ENCODE measurements around the gene KCNQ1.

KCNQ1 gene

GRCh38 chr11:2549876-2550605 lies 105.2 kb downstream of the KCNQ1 start:
- no peak for DNase-seq (ENCODE audit: low read depth in 2 of 2)

- no peak for DNase-seq (ENCODE audit: low read depth in 2 of 2)
These were observed 105.8 kb downstream of the KCNQ1 start for GRCh38 chr11:2550606-2550970.

GRCh38 chr11:2551131-2551530 lies 106.3 kb downstream of the KCNQ1 start:
- DNase-seq (ENCODE audit: low read depth in 2 of 2): no peak

- DNase-seq (ENCODE audit: low read depth in 2 of 2): no peak
These were observed 107.4 kb downstream of the KCNQ1 start for GRCh38 chr11:2552210-2552609.

GRCh38 chr11:2553198-2553597 lies 108.4 kb downstream of the KCNQ1 start:
- no peak for DNase-seq (ENCODE audit: low read depth in 2 of 2)

- no peak for DNase-seq (ENCODE audit: low read depth in 2 of 2)
These were observed 109.1 kb downstream of the KCNQ1 start for GRCh38 chr11:2553886-2554285.

- no peak for DNase-seq (ENCODE audit: low read depth in 2 of 2)
These were observed 109.8 kb downstream of the KCNQ1 start for GRCh38 chr11:2554338-2555207.

GRCh38 chr11:2555336-2555735 lies 110.5 kb downstream of the KCNQ1 start:
- DNase-seq (ENCODE audit: low read depth in 2 of 2): no peak

- no peak for DNase-seq (ENCODE audit: low read depth in 2 of 2)
These were observed 111.1 kb downstream of the KCNQ1 start for GRCh38 chr11:2555891-2556290.

GRCh38 chr11:2557381-2557780 lies 112.6 kb downstream of the KCNQ1 start:
- no peak for DNase-seq (ENCODE audit: low read depth in 2 of 2)

GRCh38 chr11:2558397-2558796 lies 113.6 kb downstream of the KCNQ1 start:
- no peak for DNase-seq (ENCODE audit: low read depth in 2 of 2)

- no peak for DNase-seq (ENCODE audit: low read depth in 2 of 2)
These were observed 114.2 kb downstream of the KCNQ1 start for GRCh38 chr11:2558861-2559526.

GRCh38 chr11:2559527-2560311 lies 114.9 kb downstream of the KCNQ1 start:
- DNase-seq (ENCODE audit: low read depth in 2 of 2): no peak

- DNase-seq (ENCODE audit: low read depth in 2 of 2): no peak
These were observed 117.1 kb downstream of the KCNQ1 start for GRCh38 chr11:2561696-2562581.

GRCh38 chr11:2562890-2563212 lies 118.0 kb downstream of the KCNQ1 start:
- DNase-seq (ENCODE audit: low read depth in 2 of 2): no peak

- DNase-seq (ENCODE audit: low read depth in 2 of 2): no peak
These were observed 118.6 kb downstream of the KCNQ1 start for GRCh38 chr11:2563213-2564007.

- no peak for DNase-seq (ENCODE audit: low read depth in 2 of 2)
These were observed 119.3 kb downstream of the KCNQ1 start for GRCh38 chr11:2564008-2564530.

- no peak for DNase-seq (ENCODE audit: low read depth in 2 of 2)
These were observed 120.0 kb downstream of the KCNQ1 start for GRCh38 chr11:2564588-2565425.

Data from stimulated activated CD4-positive, alpha-beta T cell treated with anti-CD3 and anti-CD28 coated beads, Interleukin-12 subunit alpha, Interleukin-12 subunit beta, amount 100 ng/mL, for 24 hours (primary cell).